Adrenal gland (tissue), 12 donors: ENCODE data around the gene ELP1. TPM values are rescaled to one million over a fixed set of nuclear protein-coding genes. Genes with fewer than 3 reads are reported as not detected.
"Not testable (repeated sequence)": the region's sequence is repeated elsewhere in the genome, so short reads cannot be mapped to it uniquely, and the experiment has no call there.

Source experiments
- DNase-seq, 7 donors: peaks; one replicate each; pipeline ENCODE4 v3.0.0-alpha.2; 2019 to 2020
- H3K27ac ChIP-seq, 5 donors: fragments of 200-600 bp; sonication (generic) in 4 of 5; 1 replicate in 3 of 5; 2 replicates in 2 of 5; pipeline versions ENCODE4 v1.5.1 to v1.8.0; 2016 to 2020; ENCODE audit warnings: mild to moderate bottlenecking in 1 of 5
- H3K27me3 ChIP-seq: fragments of 200-600 bp; 2 replicates; pipeline ENCODE4 v1.8.0; 2021
- H3K36me3 ChIP-seq, 2 donors: fragments of 200-600 bp; replicated peaks in 1 of 2; 1 replicate in 1 of 2; 2 replicates in 1 of 2; pipeline versions ENCODE4 v1.5.1 to v1.8.0; 2018 to 2022
- H3K4me1 ChIP-seq, 2 donors: fragments of 200-600 bp; replicated peaks in 1 of 2; 1 replicate in 1 of 2; 2 replicates in 1 of 2; pipeline versions ENCODE4 v1.5.1 to v1.8.0; 2018 to 2021
- H3K4me3 ChIP-seq, 4 donors: fragments of 200-600 bp; sonication (generic) in 3 of 4; one replicate each; pipeline ENCODE4 v1.5.1; 2016 to 2018
- H3K9me3 ChIP-seq, 3 donors: fragments of 200-600 bp; sonication (generic) in 1 of 3; replicated peaks in 1 of 3; 1 replicate in 2 of 3; 2 replicates in 1 of 3; pipeline versions ENCODE4 v1.5.1 to v1.8.0; 2016 to 2021
- CTCF ChIP-seq, 6 experiments: fragments of 450-650 bp in 4 of 6; fragments of 200-600 bp in 2 of 6; sonication (generic) in 1 of 6; IDR thresholded peaks; 1 replicate in 5 of 6; 2 replicates in 1 of 6; pipeline versions ENCODE4 v1.5.1 to v1.8.0; 2016 to 2021; ENCODE audit warnings: antibody characterized with exemption in 6 of 6, mild to moderate bottlenecking in 2 of 6, moderate library complexity in 1 of 6
- POLR2A ChIP-seq, 2 donors: fragments of 450-650 bp; IDR thresholded peaks; one replicate each; pipeline ENCODE4 v1.6.1; 2017; ENCODE audit warnings: antibody characterized with exemption in 2 of 2, mild to moderate bottlenecking in 2 of 2, moderate library complexity in 1 of 2
- WGBS, 4 donors: extraction: QIAGEN DNeasy Blood & Tissue Kit in 2 of 4; methylation state at CpG; one replicate each; pipeline versions ENCODE4 v1.1.5 to v1.1.7; 2013 to 2017; 5-methylcytosine and 5-hydroxymethylcytosine counted together
- intact Hi-C, 2 donors: fragments of 100-400 bp; cut with DNase I; formaldehyde crosslinking; loops; one replicate each; pipeline versions ENCODE4 v1.14.1 to v1.15.0; 2022 to 2023
- polyA plus RNA-seq, 3 donors: library from polyadenylated mRNA; stranded (reverse); fragments of 200-250 nt in 2 of 3; fragments of 350-450 nt in 1 of 3; fragmentation: Illumina TruSeq in 1 of 3; extraction: RNeasy Lipid Tissue Mini Kit (QIAGEN cat#74804) in 1 of 3; gene quantifications; one replicate each; pipeline ENCODE4 v1.2.3, GENCODE V29; 2013 to 2014
- total RNA-seq, 9 donors: library from RNA; depleted of rRNA in 4 of 9; stranded (reverse); fragments of >200 nt in 4 of 9; fragments of 120-200 nt in 1 of 9; fragmentation: NEBNext Ultra II Directional in 1 of 9; extraction: Animal tissue kit (Norgen Biotek cat#: 25700) in 1 of 9; gene quantifications; one replicate each; pipeline versions ENCODE4 v1.1.0 to v1.2.4, GENCODE V29; 2013 to 2023
- donor health status: healthy with polysubstance abuse.
- donor health status: Bipolar disorder and iron deficiency.
- donor health status: DM: yes; HTN: yes; CAD: no.
- donor health status: DM: no; HTN: no; CAD: no.
- donor health status: DM: no; HTN: no; CAD: no.
- donor health status: DM: yes; HTN: yes; CAD: no.

The ELP1 gene
- total and polyA plus RNA-seq, 12 donors: 54.3 to 768 (median 147) TPM

GRCh38 chr9:108972626-108973209, 38.8 kb upstream of the ELP1 start:
- no peaks in the 10 kb centered on the region for H3K9me3 ChIP-seq
- TF ChIP-seq POLR2A (IDR thresholded peaks at IDR 0.05) (no peak), CTCF (IDR thresholded peaks at IDR 0.05) (no peak)
- 23 to 37% (median 32%) methylated on average over 2 of the region's 2 CpGs for WGBS, 4 donors
- H3K27ac ChIP-seq: peak overlapping the region in 3 of 5 donors; percentile 48 to 69 (median 61)
- no peak overlapping the region for H3K4me3 ChIP-seq
- peaks cover 26 to 41% of the 10 kb centered on the region in 2 donors for H3K4me1 ChIP-seq
- no peak for DNase-seq
- intact Hi-C loops: no loop called here
- H3K27me3 ChIP-seq: no peaks in the 10 kb centered on the region
- peaks cover 0 to 56% of the 10 kb centered on the region in 2 donors for H3K36me3 ChIP-seq

- intact Hi-C loops: no loop called here
- no peaks in the 10 kb centered on the region for H3K27me3 ChIP-seq
- no peak overlapping the region for H3K4me3 ChIP-seq
- no peaks in the 10 kb centered on the region for H3K9me3 ChIP-seq
- H3K4me1 ChIP-seq: peaks cover 26 to 41% of the 10 kb centered on the region in 2 donors
- WGBS, 4 donors: 33 to 42% (median 38%) methylated on average over 3 of the region's 3 CpGs
- TF ChIP-seq POLR2A (IDR thresholded peaks at IDR 0.05) (no peak), CTCF (IDR thresholded peaks at IDR 0.05) (no peak)
- peaks cover 0 to 61% of the 10 kb centered on the region in 2 donors for H3K36me3 ChIP-seq
- peak in 4 of 7 donors; percentile 32 to 52 (median 43) for DNase-seq
- peak overlapping the region in 3 of 5 donors; percentile 48 to 69 (median 61) for H3K27ac ChIP-seq
These were observed 38.3 kb upstream of the ELP1 start for GRCh38 chr9:108972186-108972585.

- Histone ChIP-seq H3K36me3 (peaks cover 0 to 65% of the 10 kb centered on the region in 2 donors), H3K4me1 (peaks cover 26 to 41% of the 10 kb centered on the region in 2 donors), H3K27ac (peak overlapping the region in 1 of 5 donors; percentile 61)
- H3K27me3 ChIP-seq, H3K9me3 ChIP-seq, DNase-seq, H3K4me3 ChIP-seq, intact Hi-C loops: not testable (repeated sequence)
- WGBS, 4 donors: 92 to 98% (median 97%) methylated on average over 2 of the region's 2 CpGs
These were observed 37.5 kb upstream of the ELP1 start for GRCh38 chr9:108971392-108971791.

GRCh38 chr9:108967916-108968315, 34.0 kb upstream of the ELP1 start:
- intact Hi-C loops: no loop called here

More at GRCh38 chr9:108967916-108968315, 34.0 kb upstream of the ELP1 start:
- Histone ChIP-seq H3K27ac (peak overlapping the region in 1 of 5 donors; percentile 5), H3K9me3 (no peaks in the 10 kb centered on the region), H3K4me1 (peaks cover 13 to 32% of the 10 kb centered on the region in 2 donors), H3K27me3 (no peaks in the 10 kb centered on the region), H3K4me3 (no peak overlapping the region), H3K36me3 (peaks cover 0 to 82% of the 10 kb centered on the region in 2 donors)
- no peak for DNase-seq
- no peak for TF ChIP-seq POLR2A (IDR thresholded peaks at IDR 0.05)
- TF ChIP-seq CTCF (IDR thresholded peaks at IDR 0.05): no peak
